CD8-positive, alpha-beta memory T cell (primary cell): ENCODE data around the gene MPST. TPM values are rescaled to one million over a fixed set of nuclear protein-coding genes. Genes with fewer than 3 reads are reported as not detected.

Experiments
- CTCF ChIA-PET: fragments of 350-600 bp; sonication (Branson Sonifier 250); formaldehyde crosslinking; loops from one replicate; lab custom pipeline; 2021; ENCODE audit warnings: antibody characterized with exemption; lab: Charles Lee
- POLR2A ChIA-PET: fragments of 350-600 bp; sonication (Branson Sonifier 250); formaldehyde crosslinking; loops from one replicate; lab custom pipeline; 2021; ENCODE audit warnings: antibody characterized with exemption; lab: Charles Lee
- DNase-seq, 5 donors: peaks; one replicate each; pipeline versions ENCODE4 v3.0.0 to v3.0.0-alpha.2; 2020 to 2022; ENCODE audit warnings: mixed read lengths in 1 of 5
- H3K27ac ChIP-seq: one replicate; pipeline ENCODE4 v1.7.0; 2013; ENCODE audit warnings: low read depth, mild to moderate bottlenecking, low read length, moderate library complexity
- H3K27me3 ChIP-seq: 2 replicates; pipeline ENCODE4 v1.7.0; 2013; ENCODE audit warnings: low read length, mild to moderate bottlenecking; ENCODE audit not compliant: insufficient read depth, poor library complexity, severe bottlenecking
- H3K36me3 ChIP-seq: 2 replicates; pipeline ENCODE4 v1.7.0; 2013; ENCODE audit warnings: mild to moderate bottlenecking, low read length, moderate library complexity; ENCODE audit not compliant: insufficient read depth
- H3K4me1 ChIP-seq: 2 replicates; pipeline ENCODE4 v1.7.0; 2013; ENCODE audit warnings: mild to moderate bottlenecking, low read length, moderate library complexity; ENCODE audit not compliant: insufficient read depth
- H3K4me3 ChIP-seq: 2 replicates; pipeline ENCODE4 v1.7.0; 2013; ENCODE audit warnings: mild to moderate bottlenecking, low read length
- H3K9me3 ChIP-seq: 2 replicates; pipeline ENCODE4 v1.7.0; 2013; ENCODE audit warnings: mild to moderate bottlenecking, low read length
- H3K27ac Mint-ChIP-seq, 8 donors: one replicate each; pipeline ENCODE4 v1.8.0; 2020 to 2021; ENCODE audit warnings: mixed read lengths in 8 of 8, mild to moderate bottlenecking in 6 of 8, inconsistent platforms in 3 of 8, moderate library complexity in 3 of 8
- H3K27me3 Mint-ChIP-seq, 2 donors: one replicate each; pipeline ENCODE4 v1.8.0; 2020 to 2021; ENCODE audit warnings: mixed read lengths in 2 of 2, mild to moderate bottlenecking in 1 of 2, moderate library complexity in 1 of 2
- H3K36me3 Mint-ChIP-seq, 3 donors: one replicate each; pipeline ENCODE4 v1.8.0; 2020 to 2021; ENCODE audit warnings: mixed read lengths in 3 of 3, inconsistent platforms in 1 of 3, mild to moderate bottlenecking in 1 of 3
- H3K4me1 Mint-ChIP-seq, 3 donors: one replicate each; pipeline ENCODE4 v1.8.0; 2020 to 2021; ENCODE audit warnings: mixed read lengths in 3 of 3, inconsistent platforms in 1 of 3, mild to moderate bottlenecking in 1 of 3
- H3K4me3 Mint-ChIP-seq, 7 donors: one replicate each; pipeline ENCODE4 v1.8.0; 2020 to 2021; ENCODE audit warnings: mixed read lengths in 7 of 7, mild to moderate bottlenecking in 6 of 7, moderate library complexity in 4 of 7, inconsistent platforms in 2 of 7
- H3K9me3 Mint-ChIP-seq, 5 donors: one replicate each; pipeline ENCODE4 v1.8.0; 2020 to 2022; ENCODE audit warnings: mixed read lengths in 5 of 5, mild to moderate bottlenecking in 3 of 5, moderate library complexity in 2 of 5, inconsistent platforms in 1 of 5
- polyA plus RNA-seq: library from polyadenylated mRNA; unstranded; fragments of 300-500 nt; fragmentation: Illumina TruSeq; gene quantifications from one replicate; pipeline ENCODE4 v1.2.3, GENCODE V29; 2021
- total RNA-seq, 2 experiments: library from RNA; stranded (reverse); gene quantifications; one replicate each; pipeline ENCODE4 v1.2.3, GENCODE V29; 2021

The MPST gene
- total RNA-seq, result 10 to 100 TPM; 16.6 to 17.8 TPM
- polyA plus RNA-seq, result 20.0 TPM

GRCh38 chr22:37019309-37020191 is at the start of gene MPST, which contains the start of gene TST:
MPST (plus strand) TSS chr22:37019742; CDS start chr22:37019837, 95 bp downstream.
TST (minus strand) TSS chr22:37019447; CDS start chr22:37018732, 715 bp downstream.
- H3K4me1 Mint-ChIP-seq, result peaks cover 13 to 18% (median 14%) of the 10 kb centered on the region in 3 donors
- Histone ChIP-seq H3K4me1 (peaks cover 6% of the 10 kb centered on the region), H3K27me3 (no peaks in the 10 kb centered on the region), H3K4me3 (peak within 1 kb of the TSS; percentile 56), H3K27ac (peak within 1 kb of the TSS; percentile 51), H3K36me3 (no peaks in the 10 kb centered on the region), H3K9me3 (no peaks in the 10 kb centered on the region)
- no peaks in the 10 kb centered on the region for H3K9me3 Mint-ChIP-seq
- DNase-seq, result peak; percentile 9 to 55 (median 14)
- H3K27ac Mint-ChIP-seq, result peak within 1 kb of the TSS in 7 of 8 donors; percentile 41 to 86 (median 61)
- peaks cover 0 to 1% of the 10 kb centered on the region in 2 donors for H3K27me3 Mint-ChIP-seq
- ChIA-PET CTCF (interaction anchor here (0.8 to 1.3 kb wide), 2 partner anchors 24 to 128 kb away, joined by 3 to 4 read pairs; no protein-coding TSS in a partner anchor), POLR2A (no interaction called here)
- peak within 1 kb of the TSS; percentile 86 to 95 (median 90) for H3K4me3 Mint-ChIP-seq
- no peaks in the 10 kb centered on the region for H3K36me3 Mint-ChIP-seq

GRCh38 chr22:36971341-36972125 is 48.0 kb upstream of the MPST start:
- no peak overlapping the region for H3K4me3 Mint-ChIP-seq
- Histone ChIP-seq H3K4me3 (no peak overlapping the region), H3K36me3 (no peaks in the 10 kb centered on the region), H3K27me3 (no peaks in the 10 kb centered on the region), H3K4me1 (no peaks in the 10 kb centered on the region), H3K9me3 (no peaks in the 10 kb centered on the region), H3K27ac (no peak overlapping the region)
- peak overlapping the region in 1 of 8 donors; percentile 66 for H3K27ac Mint-ChIP-seq
- no peaks in the 10 kb centered on the region for H3K36me3 Mint-ChIP-seq
- peaks cover 0 to 3% of the 10 kb centered on the region in 2 donors for H3K27me3 Mint-ChIP-seq
- H3K9me3 Mint-ChIP-seq, result no peaks in the 10 kb centered on the region
- H3K4me1 Mint-ChIP-seq, result no peaks in the 10 kb centered on the region
- no peak for DNase-seq
- ChIA-PET CTCF (no interaction called here), POLR2A (no interaction called here)

GRCh38 chr22:36976606-36977005 is 42.9 kb upstream of the MPST start:
- H3K36me3 ChIP-seq, result no peaks in the 10 kb centered on the region
- Mint-ChIP-seq H3K27ac (peak overlapping the region in 3 of 8 donors; percentile 62 to 96 (median 93)), H3K4me3 (peak overlapping the region in 6 of 7 donors; percentile 80 to 99 (median 94)), H3K4me1 (peaks cover 8 to 13% (median 11%) of the 10 kb centered on the region in 3 donors), H3K9me3 (no peaks in the 10 kb centered on the region), H3K36me3 (peaks cover 0 to 3% (median 0%) of the 10 kb centered on the region in 3 donors), H3K27me3 (peaks cover 3 to 4% of the 10 kb centered on the region in 2 donors)
- ChIA-PET CTCF (interaction anchor here (0.7 to 3.8 kb wide), 17 partner anchors 11 to 328 kb away, joined by 3 to 22 read pairs (median 4); partner anchors contain the start of gene IFT27), POLR2A (interaction anchor here (0.7 kb wide), 1 partner anchor 146 kb away, joined by 3 read pairs; no protein-coding TSS in a partner anchor)
- no peak overlapping the region for H3K27ac ChIP-seq
- no peak for DNase-seq
- no peaks in the 10 kb centered on the region for H3K9me3 ChIP-seq
- peaks cover 11% of the 10 kb centered on the region for H3K4me1 ChIP-seq
- H3K4me3 ChIP-seq, result no peak overlapping the region
- no peaks in the 10 kb centered on the region for H3K27me3 ChIP-seq

- CTCF ChIA-PET, result interaction anchor here (0.5 to 3.8 kb wide), 27 partner anchors 8 to 328 kb away, joined by 3 to 22 read pairs (median 4); partner anchors contain the start of gene IFT27
- no peaks in the 10 kb centered on the region for H3K9me3 Mint-ChIP-seq
- Histone ChIP-seq H3K36me3 (no peaks in the 10 kb centered on the region), H3K4me1 (peaks cover 11% of the 10 kb centered on the region), H3K9me3 (no peaks in the 10 kb centered on the region), H3K4me3 (peak overlapping the region; percentile 76), H3K27ac (peak overlapping the region; percentile 68), H3K27me3 (no peaks in the 10 kb centered on the region)
- peaks cover 8 to 13% (median 11%) of the 10 kb centered on the region in 3 donors for H3K4me1 Mint-ChIP-seq
- H3K27ac Mint-ChIP-seq, result peak overlapping the region; percentile 90 to 99 (median 94)
- peaks cover 0 to 3% (median 0%) of the 10 kb centered on the region in 3 donors for H3K36me3 Mint-ChIP-seq
- peak; percentile 72 to 87 (median 75) for DNase-seq
- H3K27me3 Mint-ChIP-seq, result peaks cover 3 to 10% of the 10 kb centered on the region in 2 donors
- peak overlapping the region; percentile 91 to 99 (median 97) for H3K4me3 Mint-ChIP-seq
- POLR2A ChIA-PET, result interaction anchor here (0.5 to 1.6 kb wide), 4 partner anchors 12 to 201 kb away, joined by 3 to 9 read pairs (median 5); partner anchors contain the start of gene IFT27
These were observed 42.1 kb upstream of the MPST start for GRCh38 chr22:36977401-36977861.

GRCh38 chr22:36977947-36978660 is 41.4 kb upstream of the MPST start:
- Mint-ChIP-seq H3K9me3 (no peaks in the 10 kb centered on the region), H3K27ac (peak overlapping the region; percentile 90 to 99 (median 94)), H3K36me3 (peaks cover 0 to 3% (median 0%) of the 10 kb centered on the region in 3 donors), H3K4me1 (peaks cover 8 to 13% (median 11%) of the 10 kb centered on the region in 3 donors), H3K4me3 (peak overlapping the region; percentile 91 to 99 (median 97)), H3K27me3 (peaks cover 5 to 14% of the 10 kb centered on the region in 2 donors)
- ChIA-PET CTCF (interaction anchor here (0.5 to 3.8 kb wide), 26 partner anchors 8 to 327 kb away, joined by 3 to 22 read pairs (median 4); partner anchors contain the start of gene IFT27), POLR2A (interaction anchor here (0.6 to 1.6 kb wide), 2 partner anchors 43 to 202 kb away, joined by 3 to 9 read pairs; partner anchors contain the start of gene IFT27)
- Histone ChIP-seq H3K4me3 (peak overlapping the region; percentile 76), H3K27ac (peak overlapping the region; percentile 68), H3K9me3 (no peaks in the 10 kb centered on the region), H3K36me3 (no peaks in the 10 kb centered on the region), H3K4me1 (peaks cover 11% of the 10 kb centered on the region), H3K27me3 (no peaks in the 10 kb centered on the region)
- peak; percentile 84 to 92 (median 87) for DNase-seq

- no peaks in the 10 kb centered on the region for H3K36me3 ChIP-seq
- no peaks in the 10 kb centered on the region for H3K9me3 ChIP-seq
- Mint-ChIP-seq H3K36me3 (peaks cover 0 to 3% (median 0%) of the 10 kb centered on the region in 3 donors), H3K4me3 (peak overlapping the region in 3 of 7 donors; percentile 19 to 77 (median 32)), H3K9me3 (no peaks in the 10 kb centered on the region), H3K4me1 (peaks cover 8 to 13% (median 11%) of the 10 kb centered on the region in 3 donors), H3K27ac (peak overlapping the region in 1 of 8 donors; percentile 25), H3K27me3 (peaks cover 7 to 21% of the 10 kb centered on the region in 2 donors)
- ChIA-PET CTCF (interaction anchor here (0.9 to 3.3 kb wide), 3 partner anchors 123 to 222 kb away, joined by 4 to 16 read pairs (median 14); no protein-coding TSS in a partner anchor), POLR2A (interaction anchor here (0.6 to 1.6 kb wide), 3 partner anchors 16 to 705 kb away, joined by 5 to 9 read pairs (median 7); partner anchors contain the start of gene IFT27)
- no peak for DNase-seq
- H3K4me3 ChIP-seq, result no peak overlapping the region
- peaks cover 11% of the 10 kb centered on the region for H3K4me1 ChIP-seq
- H3K27me3 ChIP-seq, result no peaks in the 10 kb centered on the region
- no peak overlapping the region for H3K27ac ChIP-seq
These were observed 40.3 kb upstream of the MPST start for GRCh38 chr22:36979016-36979910.
